Measurements from ENCODE around the gene G3BP2.

The G3BP2 gene

GRCh38 chr4:75655562-75655961 lies 17.6 kb downstream of the G3BP2 start:
- Mint-ChIP-seq H3K4me1 (no peaks in the 10 kb centered on the region), H3K36me3 (ENCODE audit: low read depth) (peaks cover 61% of the 10 kb centered on the region), H3K27me3 (ENCODE audit: low read depth) (no peaks in the 10 kb centered on the region), H3K27ac (no peak overlapping the region), H3K9me3 (no peaks in the 10 kb centered on the region), H3K4me3 (no peak overlapping the region)
- TF ChIP-seq CTCF (IDR thresholded peaks at IDR 0.05; ENCODE audit: unreplicated experiment in 3 of 3): no peak

GRCh38 chr4:75654905-75655304 lies 18.3 kb downstream of the G3BP2 start:
- Mint-ChIP-seq H3K4me1 (no peaks in the 10 kb centered on the region), H3K36me3 (ENCODE audit: low read depth) (peaks cover 62% of the 10 kb centered on the region), H3K27ac (no peak overlapping the region), H3K9me3 (no peaks in the 10 kb centered on the region), H3K4me3 (no peak overlapping the region), H3K27me3 (ENCODE audit: low read depth) (no peaks in the 10 kb centered on the region)
- no peak for TF ChIP-seq CTCF (IDR thresholded peaks at IDR 0.05; ENCODE audit: unreplicated experiment in 3 of 3)

- no peaks in the 10 kb centered on the region for H3K9me3 Mint-ChIP-seq
- no peaks in the 10 kb centered on the region for H3K27me3 Mint-ChIP-seq (ENCODE audit: low read depth)
- TF ChIP-seq CTCF (IDR thresholded peaks at IDR 0.05; ENCODE audit: unreplicated experiment in 3 of 3): peak; percentile 32 to 58 (median 34)
- peaks cover 54% of the 10 kb centered on the region for H3K36me3 Mint-ChIP-seq (ENCODE audit: low read depth)
- H3K4me1 Mint-ChIP-seq: no peaks in the 10 kb centered on the region
- no peak overlapping the region for H3K27ac Mint-ChIP-seq
- no peak overlapping the region for H3K4me3 Mint-ChIP-seq
Measured at GRCh38 chr4:75653845-75654503, 19.2 kb downstream of the G3BP2 start.

DNA sequence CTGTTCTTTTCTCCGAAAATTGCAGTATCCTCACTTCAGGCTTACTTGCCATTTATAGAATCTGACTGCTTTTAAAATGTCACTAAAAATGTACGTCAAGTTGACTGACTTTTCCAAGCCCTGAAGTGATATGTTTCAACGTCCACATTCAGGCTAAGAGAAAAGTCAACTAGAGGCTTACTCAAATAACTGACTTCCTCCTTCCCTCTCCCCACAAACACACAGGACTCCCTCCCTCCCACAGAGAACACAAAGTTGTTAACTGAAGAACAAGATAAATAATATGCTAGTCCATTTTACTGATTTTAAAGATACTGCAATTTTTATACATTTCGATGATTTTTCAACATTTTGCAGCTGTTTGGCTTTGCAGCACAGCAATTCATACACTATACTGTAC lies 29.1 kb downstream of the G3BP2 start:
- Mint-ChIP-seq H3K27ac (no peak overlapping the region), H3K4me1 (peaks cover 4% of the 10 kb centered on the region), H3K36me3 (ENCODE audit: low read depth) (peaks cover 76% of the 10 kb centered on the region), H3K27me3 (ENCODE audit: low read depth) (no peaks in the 10 kb centered on the region), H3K9me3 (no peaks in the 10 kb centered on the region), H3K4me3 (no peak overlapping the region)
- no peak for TF ChIP-seq CTCF (IDR thresholded peaks at IDR 0.05; ENCODE audit: unreplicated experiment in 3 of 3)

DNA sequence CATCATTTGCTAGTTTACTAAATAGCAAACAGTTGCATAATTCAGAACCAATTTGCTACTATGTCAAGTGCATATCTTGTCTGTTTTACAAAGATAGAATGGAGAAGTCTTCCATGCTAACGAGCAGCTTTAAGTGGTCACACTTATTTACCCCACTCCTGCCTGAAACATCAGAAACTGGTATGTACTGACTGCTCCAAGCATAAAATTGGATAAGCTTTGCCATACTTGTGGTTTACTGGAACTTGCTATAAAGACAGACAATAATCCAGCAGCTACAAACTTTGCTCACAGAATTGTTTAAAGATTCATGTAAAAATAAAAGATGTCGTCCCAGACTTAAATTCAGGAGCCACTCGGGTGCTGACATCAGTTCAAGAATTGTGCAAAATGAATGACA lies 29.6 kb downstream of the G3BP2 start:
- Mint-ChIP-seq H3K27ac (no peak overlapping the region), H3K4me1 (peaks cover 4% of the 10 kb centered on the region), H3K9me3 (no peaks in the 10 kb centered on the region), H3K27me3 (ENCODE audit: low read depth) (no peaks in the 10 kb centered on the region), H3K36me3 (ENCODE audit: low read depth) (peaks cover 71% of the 10 kb centered on the region), H3K4me3 (no peak overlapping the region)
- no peak for TF ChIP-seq CTCF (IDR thresholded peaks at IDR 0.05; ENCODE audit: unreplicated experiment in 3 of 3)

DNA sequence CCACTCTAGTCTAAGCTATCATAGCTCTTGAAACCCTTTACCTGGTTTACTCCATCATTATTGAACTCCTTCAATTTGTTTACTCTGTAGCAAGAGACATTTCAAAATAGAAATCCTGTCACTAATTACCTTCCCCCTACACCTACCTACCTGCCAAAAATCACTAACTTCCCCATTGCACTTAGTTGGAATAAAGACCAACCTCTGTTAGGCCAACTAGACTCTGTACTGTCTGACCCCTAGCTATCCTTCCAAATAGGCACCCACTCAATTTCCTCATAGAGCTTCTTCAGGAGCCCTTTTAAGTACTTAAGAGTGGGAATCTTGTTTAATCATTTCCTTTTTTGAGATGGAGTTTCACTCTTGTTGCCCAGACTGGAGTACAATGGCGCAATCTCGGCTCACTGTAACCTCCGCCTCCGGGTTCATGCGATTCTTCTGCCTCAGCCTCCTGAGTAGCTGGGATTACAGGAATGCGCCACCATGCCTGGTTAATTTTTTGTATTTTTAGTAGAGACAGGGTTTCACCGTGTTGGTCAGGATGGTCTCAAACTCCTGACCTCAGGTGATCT lies 34.0 kb downstream of the G3BP2 start:
- no peak overlapping the region for H3K4me3 Mint-ChIP-seq
- no peak for TF ChIP-seq CTCF (IDR thresholded peaks at IDR 0.05; ENCODE audit: unreplicated experiment in 3 of 3)
- no peaks in the 10 kb centered on the region for H3K27me3 Mint-ChIP-seq (ENCODE audit: low read depth)
- peak overlapping the region in 1 of 3 experiments; percentile 4 for H3K27ac Mint-ChIP-seq
- H3K36me3 Mint-ChIP-seq (ENCODE audit: low read depth): peaks cover 31% of the 10 kb centered on the region
- peaks cover 2% of the 10 kb centered on the region for H3K4me1 Mint-ChIP-seq
- no peaks in the 10 kb centered on the region for H3K9me3 Mint-ChIP-seq
